Stomach (tissue), 4 donors: ENCODE results near the gene MCHR2.

ENCODE experiments used
- CTCF ChIP-seq, 7 experiments: fragments of 450-650 bp in 4 of 7; fragments of 200-600 bp in 3 of 7; sonication (generic) in 3 of 7; IDR thresholded peaks; one replicate each; pipeline ENCODE4 v1.5.1; 2016 to 2019; ENCODE audit warnings: antibody characterized with exemption in 7 of 7, control low read depth in 2 of 7, mild to moderate bottlenecking in 1 of 7
- POLR2AphosphoS5 ChIP-seq, 3 donors: sonication (generic); formaldehyde crosslinking; IDR thresholded peaks; one replicate each; pipeline ENCODE4 v1.6.1; 2016; ENCODE audit warnings: antibody characterized with exemption in 3 of 3

DNA sequence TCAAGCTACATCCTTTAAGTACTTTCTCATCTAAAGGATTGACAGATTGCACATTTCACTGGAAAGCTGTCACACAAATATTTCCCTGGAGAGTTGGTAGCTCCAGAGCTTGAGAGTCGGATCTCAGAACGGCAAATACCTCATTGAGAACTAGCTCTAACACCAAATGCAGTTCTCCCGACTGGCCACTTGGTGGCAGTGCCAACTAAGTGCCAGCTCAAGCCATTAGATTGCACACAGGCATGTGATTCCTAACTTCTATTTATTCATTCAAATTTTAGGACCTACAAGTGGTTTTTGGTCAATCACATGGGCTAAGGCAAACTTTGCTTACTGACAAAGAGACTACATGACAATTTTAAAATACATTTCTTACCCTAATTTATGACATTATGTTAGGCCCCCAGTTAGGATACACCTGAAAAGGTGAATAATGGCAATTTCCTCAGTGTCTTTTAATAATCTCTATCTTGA is 7.9 kb upstream of the MCHR2 start:
- TF ChIP-seq CTCF (IDR thresholded peaks at IDR 0.05) (peak in 5 of 7 experiments; percentile 50 to 79 (median 78)), POLR2AphosphoS5 (IDR thresholded peaks at IDR 0.05) (no peak)
